HL-60/S4 (cell line): ENCODE results near the gene NXN.

Source experiments
- in situ Hi-C: fragments of 300-500 bp; cut with MboI; formaldehyde crosslinking; loops from 2 replicates; pipeline ENCODE4 v1.14.3; 2022; ENCODE audit warnings: low sequenced_read_pairs

The NXN gene

GRCh38 chr17:1007310-1008007, 27.9 kb upstream of the NXN start:
- in situ Hi-C loops = no loop called here

- in situ Hi-C loops = no loop called here
Observed at GRCh38 chr17:1006054-1006453, 26.5 kb upstream of the NXN start.

- in situ Hi-C loops = no loop called here
Observed at GRCh38 chr17:1005361-1005946, 25.9 kb upstream of the NXN start.

GRCh38 chr17:1004769-1005295, 25.3 kb upstream of the NXN start:
- in situ Hi-C loops = no loop called here

- in situ Hi-C loops = no loop called here
Observed at GRCh38 chr17:1003972-1004768, 24.6 kb upstream of the NXN start.

GRCh38 chr17:1003633-1003971, 24.0 kb upstream of the NXN start:
- in situ Hi-C loops = no loop called here

GRCh38 chr17:1002771-1003555, 23.4 kb upstream of the NXN start:
- in situ Hi-C loops = no loop called here

- in situ Hi-C loops = no loop called here
Observed at GRCh38 chr17:1002412-1002753, 22.8 kb upstream of the NXN start.

- in situ Hi-C loops = no loop called here
Observed at GRCh38 chr17:1001640-1002411, 22.2 kb upstream of the NXN start.

- in situ Hi-C loops = no loop called here
Observed at GRCh38 chr17:1000597-1001461, 21.3 kb upstream of the NXN start.

GRCh38 chr17:998111-998510, 18.5 kb upstream of the NXN start:
- in situ Hi-C loops = loop anchor here (25.0 kb wide), 1 partner anchor 261 kb away; the partner anchor contains the start of gene TLCD3A

- in situ Hi-C loops = loop anchor here (25.0 kb wide), 1 partner anchor 259 kb away; the partner anchor contains the start of gene TLCD3A
Observed at GRCh38 chr17:996554-997344, 17.2 kb upstream of the NXN start, which contains the start of gene TIMM22. TIMM22 (plus strand) TSS chr17:997129; CDS start chr17:997143, 14 bp downstream.

- in situ Hi-C loops = loop anchor here (25.0 kb wide), 1 partner anchor 258 kb away; the partner anchor contains the start of gene TLCD3A
Observed at GRCh38 chr17:995324-995723, 15.7 kb upstream of the NXN start.

GRCh38 chr17:992933-993332, 13.4 kb upstream of the NXN start:
- in situ Hi-C loops = loop anchor here (25.0 kb wide), 1 partner anchor 256 kb away; the partner anchor contains the start of gene TLCD3A

GRCh38 chr17:988561-988960, 9.0 kb upstream of the NXN start:
- in situ Hi-C loops = loop anchor here (25.0 kb wide), 1 partner anchor 251 kb away; the partner anchor contains the start of gene TLCD3A

GRCh38 chr17:987931-988330, 8.4 kb upstream of the NXN start:
- in situ Hi-C loops = loop anchor here (25.0 kb wide), 1 partner anchor 251 kb away; the partner anchor contains the start of gene TLCD3A

- in situ Hi-C loops = loop anchor here (25.0 kb wide), 1 partner anchor 249 kb away; the partner anchor contains the start of gene TLCD3A
Observed at GRCh38 chr17:986322-986929, 6.8 kb upstream of the NXN start.
